Hematopoietic multipotent progenitor cell treated with erythropoietin and hydrocortisone succinate and interleukin-3 and kit ligand, for 17 days (in vitro differentiated cells): Measurements from ENCODE around the gene CAMTA1.
"Not testable (repeated sequence)": the region's sequence is repeated elsewhere in the genome, so short reads cannot be mapped to it uniquely, and the experiment has no call there.

Source experiments
- DNase-seq: peaks from one replicate; pipeline ENCODE4 v3.0.0-alpha.2; 2015; ENCODE audit warnings: low spot score

The CAMTA1 gene

DNA sequence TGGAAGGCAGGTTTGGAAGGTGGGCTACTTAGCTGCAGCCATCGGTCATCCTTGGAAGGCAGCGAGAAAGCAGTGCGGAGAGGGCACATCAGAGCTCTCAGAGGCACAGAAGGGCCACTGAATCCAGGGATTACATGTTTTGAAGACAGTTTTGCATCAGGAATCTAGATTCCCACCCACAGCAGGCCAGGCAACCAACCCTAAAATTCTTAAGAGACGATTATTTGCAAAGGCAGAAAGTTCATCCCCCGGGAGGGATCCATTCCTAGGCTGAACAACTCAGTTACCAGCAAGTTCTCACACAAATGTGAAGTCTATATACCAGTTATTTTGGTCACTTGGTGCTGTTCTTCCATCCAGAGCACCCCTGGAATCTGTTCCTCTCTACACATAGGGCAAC, 528.6 kb downstream of the CAMTA1 start:
- no peak for DNase-seq

DNA sequence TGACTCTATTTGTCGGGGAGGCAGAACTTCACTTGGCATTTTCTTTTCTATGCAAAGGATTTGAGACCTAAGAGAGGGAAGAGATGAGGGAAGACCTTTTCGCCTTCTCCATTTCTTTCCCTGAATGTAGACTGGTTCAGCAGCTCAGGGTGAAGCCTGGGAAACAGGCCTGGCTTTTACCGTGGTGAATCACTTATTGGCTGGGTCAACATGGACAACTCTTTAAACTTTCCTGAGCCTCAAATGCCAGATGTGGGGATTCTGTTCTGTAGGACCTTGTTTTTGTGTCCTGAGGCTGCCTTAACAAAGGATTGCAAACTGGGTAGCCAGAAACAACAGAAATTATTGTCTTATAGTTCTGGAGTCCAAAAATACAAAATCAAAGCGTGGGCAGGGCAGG, 530.1 kb downstream of the CAMTA1 start:
- DNase-seq: no peak

DNA sequence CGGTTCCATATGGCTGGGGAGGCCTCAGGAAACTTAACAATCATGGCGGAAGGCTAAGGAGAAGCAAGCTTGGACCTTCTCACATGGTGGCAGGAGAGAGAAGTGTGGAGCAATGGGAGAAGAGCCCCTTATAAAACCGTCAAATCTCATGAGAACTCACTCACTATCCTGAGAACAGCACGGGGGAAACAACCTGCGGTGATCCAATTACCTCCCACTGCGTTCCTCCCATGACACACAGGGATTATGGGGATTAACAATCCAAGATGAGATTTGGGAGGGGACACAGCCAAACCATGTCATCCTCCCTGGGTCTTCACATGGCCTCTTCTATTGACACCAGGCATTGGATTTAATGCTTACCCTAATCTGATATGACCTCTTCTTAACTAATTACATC, 530.7 kb downstream of the CAMTA1 start:
- DNase-seq: no peak

DNA sequence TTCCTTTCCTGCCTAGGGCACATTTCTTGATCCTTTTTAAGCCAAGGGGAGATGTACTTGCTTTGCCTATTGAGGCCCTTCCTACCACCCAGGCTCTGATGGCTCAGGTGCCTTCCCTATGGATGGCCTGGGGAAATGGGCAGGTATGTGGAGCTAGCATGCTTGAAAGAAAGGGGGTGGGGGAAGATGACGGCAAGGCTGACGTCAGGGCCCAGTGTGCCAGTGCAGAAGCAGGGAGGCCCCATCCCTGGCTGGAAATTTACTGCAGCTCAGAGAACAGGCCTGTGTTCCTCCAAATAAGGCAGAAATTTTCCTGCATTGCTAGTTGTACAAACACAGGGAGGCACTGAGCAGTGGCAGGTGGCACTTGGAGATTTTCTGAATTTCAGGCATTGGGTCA, 532.6 kb downstream of the CAMTA1 start:
- DNase-seq: no peak

DNA sequence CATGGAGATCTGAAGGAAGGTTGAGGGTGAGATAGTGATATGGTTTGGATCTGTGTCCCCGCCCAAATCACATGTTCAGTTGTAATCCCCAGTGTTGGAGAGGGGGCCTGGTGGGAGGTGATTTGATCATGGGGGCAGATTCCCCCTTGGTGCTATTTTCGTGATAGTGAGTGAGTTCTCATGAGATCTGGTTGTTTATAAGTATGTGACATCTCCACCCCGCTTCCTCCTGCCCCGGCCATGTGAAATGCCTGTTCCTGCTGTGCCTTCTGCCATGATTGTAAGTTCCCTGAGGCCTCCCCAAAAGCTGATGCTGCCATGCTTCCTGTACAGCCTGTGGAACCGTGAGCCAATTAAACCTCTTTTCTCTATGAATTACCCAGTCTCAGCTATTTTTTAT, 533.9 kb downstream of the CAMTA1 start:
- DNase-seq: no peak

DNA sequence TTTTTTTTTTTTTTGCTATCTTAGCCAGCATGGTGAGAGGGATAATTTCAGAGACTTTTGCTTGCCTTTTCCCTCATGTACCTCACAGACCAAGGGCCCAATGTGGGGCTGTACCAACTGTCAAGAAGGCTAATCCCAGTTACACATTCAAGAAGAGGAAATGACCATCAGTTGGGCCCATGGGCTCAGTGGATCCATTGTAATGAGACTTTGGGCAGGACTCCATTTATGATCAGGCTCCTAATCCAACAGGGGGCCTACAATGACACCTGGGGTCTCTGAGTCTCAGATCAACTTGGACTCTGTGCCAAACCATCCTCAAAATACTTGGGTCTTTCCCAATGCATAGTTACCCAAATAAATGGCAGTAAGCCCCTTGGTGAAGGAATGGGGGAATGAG, 535.4 kb downstream of the CAMTA1 start:
- no peak for DNase-seq

DNA sequence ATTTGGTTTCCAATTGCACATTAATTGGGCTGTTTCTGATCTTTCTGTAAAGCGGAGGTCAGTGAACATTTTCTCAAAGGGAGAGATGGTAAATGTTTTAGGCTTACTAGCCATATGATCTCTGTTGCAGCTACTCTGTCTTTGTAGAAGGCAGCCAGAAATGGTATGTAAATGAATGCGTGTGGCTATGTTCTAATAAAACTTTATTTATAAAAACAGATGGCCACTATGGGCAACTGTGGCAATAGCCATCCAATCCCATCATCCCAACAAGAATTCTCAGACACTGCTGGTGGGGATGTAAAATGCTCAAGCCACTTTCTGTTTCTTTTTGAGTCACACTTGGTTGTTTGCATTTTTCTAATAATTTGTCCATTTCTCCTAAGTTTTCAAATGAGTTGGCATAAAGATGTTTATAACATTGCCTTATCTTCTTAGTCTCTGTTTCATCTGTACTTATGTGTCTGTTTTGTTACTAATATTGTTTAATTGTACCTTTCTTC, 537.1 kb downstream of the CAMTA1 start:
- DNase-seq: no peak

DNA sequence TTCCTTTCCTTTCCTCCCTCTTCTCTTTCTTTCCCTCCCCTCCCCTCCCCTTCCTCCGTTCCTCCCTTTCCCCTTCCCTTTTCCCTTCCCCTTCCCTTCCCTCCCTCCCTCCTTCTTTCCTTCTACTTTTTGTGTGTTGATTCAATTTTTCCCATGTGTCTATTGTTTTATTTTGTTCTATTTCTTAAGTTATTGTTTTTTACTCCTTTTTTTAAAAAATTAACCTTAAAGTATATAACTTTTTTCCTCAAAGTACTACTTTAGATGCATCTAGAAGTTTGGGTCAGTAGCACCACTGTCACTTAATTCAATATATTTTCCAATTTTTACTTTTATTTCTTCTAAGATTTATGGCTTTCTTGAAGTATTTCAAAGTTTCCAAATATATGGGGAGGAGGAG, 537.7 kb downstream of the CAMTA1 start:
- DNase-seq: no peak

DNA sequence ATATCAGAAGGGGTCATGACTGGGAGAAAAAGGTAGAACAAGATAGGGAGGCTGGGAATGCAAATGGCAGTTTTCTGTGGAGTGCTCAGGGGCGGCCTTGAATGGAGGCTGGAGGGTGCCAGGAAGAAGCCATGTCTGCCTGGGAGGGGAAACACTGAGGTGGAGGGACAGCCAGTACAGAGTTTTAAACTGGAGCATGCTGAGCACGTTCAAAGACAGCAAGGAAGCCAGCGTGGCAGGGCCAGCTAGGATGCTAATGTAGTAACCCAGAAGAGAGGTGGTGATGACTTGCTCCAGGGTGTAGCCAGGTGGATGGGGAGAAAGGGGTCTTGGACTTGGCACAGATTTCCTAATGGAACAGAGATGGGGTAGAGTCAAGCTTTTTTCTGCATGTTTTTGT, 540.0 kb downstream of the CAMTA1 start:
- no peak for DNase-seq

DNA sequence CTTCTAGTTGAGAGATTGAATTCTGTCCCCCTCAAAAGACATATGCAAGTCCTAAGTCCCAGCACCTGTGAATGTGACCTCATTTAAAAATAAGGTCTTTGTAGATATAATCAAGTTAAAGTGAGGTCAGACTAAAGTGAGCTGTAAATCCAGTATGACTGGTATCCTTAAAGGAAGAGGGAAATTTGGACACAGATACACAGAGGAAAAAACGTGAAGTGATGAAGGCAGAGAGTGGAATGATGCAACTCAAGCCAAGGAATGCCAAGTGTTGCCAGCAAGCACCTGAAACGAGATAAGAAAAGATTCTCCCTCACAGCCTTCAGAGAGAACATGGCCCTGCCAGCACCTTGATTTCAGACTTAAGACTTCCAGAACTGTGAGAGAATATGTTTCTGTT, 541.1 kb downstream of the CAMTA1 start:
- DNase-seq: no peak

DNA sequence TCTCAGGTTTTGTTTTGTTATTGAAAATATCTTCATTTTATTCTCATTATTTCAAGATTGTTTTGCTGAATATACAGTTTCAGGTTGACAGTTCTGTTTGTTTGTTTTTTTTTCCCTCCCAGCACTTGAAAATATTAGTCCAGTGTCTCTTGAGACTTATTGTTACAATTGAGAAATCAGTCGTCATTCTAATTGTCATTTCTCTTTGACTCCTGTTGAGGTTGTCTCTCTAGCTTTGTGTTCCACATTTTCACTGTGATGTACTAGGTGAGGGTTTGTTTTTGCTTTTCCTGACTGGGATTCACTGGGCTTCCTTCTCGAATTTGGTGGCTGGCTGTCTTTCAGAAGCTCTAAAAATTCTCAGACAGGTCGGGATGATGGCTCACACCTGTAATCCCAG, 542.6 kb downstream of the CAMTA1 start:
- DNase-seq: no peak

DNA sequence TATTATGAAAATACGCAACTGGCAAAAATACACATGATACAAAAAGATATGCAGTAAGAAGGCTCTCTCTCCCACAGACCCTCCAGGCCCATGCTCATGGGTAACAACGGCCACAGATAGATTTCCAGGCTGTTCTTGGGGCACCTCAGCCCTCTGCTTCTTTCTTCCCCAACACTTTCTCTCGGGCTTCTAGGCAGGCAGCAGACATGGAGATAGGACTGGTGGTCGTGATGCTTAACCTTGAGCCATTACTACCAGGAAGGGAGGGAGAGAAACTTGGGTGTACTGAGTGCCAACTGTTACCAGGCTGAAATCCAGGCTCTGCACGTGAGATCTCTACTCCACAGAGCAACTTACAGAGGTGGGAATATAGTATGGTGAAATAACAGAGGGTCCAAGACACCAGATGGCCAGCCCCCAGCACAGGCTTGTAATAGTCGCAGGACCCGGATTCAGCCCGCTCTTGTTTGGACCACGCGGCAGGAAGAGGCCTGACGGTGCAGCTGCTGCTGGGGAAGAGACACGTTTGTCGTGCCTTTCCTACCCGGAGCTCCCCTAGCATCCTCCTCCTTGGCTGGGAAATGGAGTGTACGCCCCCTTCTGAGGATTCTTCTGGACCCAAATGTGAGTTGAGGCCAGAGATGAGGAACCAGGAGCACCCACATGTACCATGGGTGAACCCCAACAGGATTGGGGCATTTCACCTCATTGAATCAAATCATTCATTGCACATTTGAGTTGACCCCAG, 544.8 kb downstream of the CAMTA1 start:
- DNase-seq: no peak

DNA sequence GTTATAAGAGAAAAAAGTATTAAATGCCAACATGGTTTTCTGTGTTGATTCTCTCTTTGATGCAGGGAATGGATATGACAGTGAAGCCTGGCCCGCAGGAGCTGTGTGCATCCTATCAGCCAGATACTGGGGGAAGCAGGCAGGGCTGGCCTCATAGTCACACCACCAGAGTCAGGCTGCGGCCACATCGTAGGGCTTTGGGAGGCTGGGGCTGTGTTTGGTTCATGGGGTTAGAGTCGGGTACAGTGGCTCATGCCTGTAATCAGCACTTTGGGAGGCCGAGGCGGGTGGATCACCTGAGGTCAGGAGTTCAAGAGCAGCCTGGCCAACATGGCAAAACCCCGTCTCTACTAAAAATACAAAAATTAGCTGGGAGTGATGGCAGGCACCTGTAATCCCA, 545.5 kb downstream of the CAMTA1 start:
- not testable (repeated sequence) for DNase-seq

DNA sequence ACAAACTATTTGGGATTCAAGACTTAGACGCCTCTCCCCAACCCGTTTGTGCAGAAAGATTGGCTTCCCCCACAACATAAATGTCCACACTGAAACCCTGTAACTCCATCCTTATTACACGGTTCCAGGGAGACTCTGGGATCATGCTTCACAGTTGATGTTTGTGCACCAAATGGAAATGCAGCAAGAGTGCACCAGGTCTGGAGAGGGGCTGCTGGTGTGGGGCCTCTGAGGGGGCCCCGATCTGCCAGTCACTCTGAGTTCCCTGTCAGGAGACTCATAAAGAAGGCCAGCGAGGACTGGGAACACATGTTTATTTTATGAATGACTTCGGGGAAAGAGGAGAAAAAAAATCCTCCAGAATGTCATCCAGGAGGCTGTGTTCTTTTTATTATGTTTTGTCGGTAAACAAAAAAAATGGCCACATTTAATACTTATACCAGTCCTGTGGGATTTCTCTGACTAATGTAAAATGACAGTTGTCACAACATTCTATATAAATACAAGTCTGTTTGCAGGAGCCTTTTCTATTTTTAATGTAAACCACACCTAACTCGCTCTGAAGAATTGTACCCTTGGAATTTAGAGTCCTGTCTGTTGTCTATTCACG, 546.8 kb downstream of the CAMTA1 start:
- no peak for DNase-seq

DNA sequence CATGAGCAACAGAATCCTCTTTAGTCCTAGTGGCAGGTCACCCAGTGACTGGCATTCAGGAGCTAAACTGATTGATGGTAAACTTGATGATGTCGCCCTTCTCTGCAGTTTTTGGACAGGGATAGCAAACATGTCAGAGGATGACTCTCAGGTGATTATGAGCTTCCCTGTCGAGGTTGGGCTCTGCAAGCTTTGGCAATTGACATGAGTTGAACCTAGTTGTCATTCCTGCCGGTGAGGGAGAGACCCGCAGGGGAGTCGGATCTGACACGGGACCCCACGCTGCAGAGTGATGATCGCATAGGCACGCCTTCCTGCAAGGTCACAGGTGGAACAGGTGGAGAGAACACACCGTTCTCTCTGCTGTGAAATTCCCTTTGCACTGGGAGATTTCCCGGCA, 547.8 kb downstream of the CAMTA1 start:
- no peak for DNase-seq

DNA sequence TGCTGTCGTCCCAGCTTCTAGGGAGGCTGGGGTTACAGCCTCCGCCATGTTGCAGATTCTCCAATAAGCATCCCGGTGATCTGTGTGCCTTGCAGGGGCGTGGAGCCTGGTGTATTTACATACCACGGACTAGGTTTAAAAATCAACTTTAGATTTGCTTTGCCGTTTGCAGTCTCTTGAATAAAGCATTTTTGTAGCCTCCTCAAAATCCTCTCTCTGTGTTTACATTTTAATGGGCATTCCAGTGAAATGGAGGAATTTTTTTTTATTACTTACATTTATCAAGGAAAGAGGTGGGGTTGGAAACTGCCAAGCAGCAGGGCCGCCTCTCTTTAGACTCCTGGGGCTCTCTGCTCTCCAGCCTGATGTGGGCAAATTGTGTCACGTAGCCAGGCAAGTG, 548.4 kb downstream of the CAMTA1 start:
- DNase-seq: no peak

DNA sequence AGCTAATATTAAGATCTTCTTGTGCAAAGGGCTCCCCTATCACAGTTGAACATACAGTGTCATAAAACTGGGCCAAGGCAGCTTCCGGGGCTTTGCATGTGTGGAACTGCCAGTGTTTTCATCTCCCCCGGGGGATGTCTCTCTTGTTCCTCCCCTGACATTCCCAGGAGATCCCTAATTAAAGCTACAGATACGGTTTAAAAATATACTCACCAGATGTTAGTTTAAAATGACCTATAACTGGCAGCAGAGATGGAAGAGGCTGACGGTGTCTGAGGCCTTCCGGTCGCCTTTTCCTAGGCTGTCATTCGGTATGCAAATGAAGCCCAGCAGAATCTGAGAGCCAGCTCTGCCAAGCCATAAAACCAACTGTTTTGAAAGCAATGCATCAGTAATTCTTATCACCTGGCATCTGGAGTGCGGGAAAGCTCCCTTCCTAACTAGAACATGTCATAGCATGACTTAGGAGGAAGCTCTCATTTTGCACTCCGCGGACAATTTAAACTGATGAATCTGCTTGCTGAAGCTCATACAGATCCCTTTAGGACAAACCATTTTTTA, 549.3 kb downstream of the CAMTA1 start:
- no peak for DNase-seq

DNA sequence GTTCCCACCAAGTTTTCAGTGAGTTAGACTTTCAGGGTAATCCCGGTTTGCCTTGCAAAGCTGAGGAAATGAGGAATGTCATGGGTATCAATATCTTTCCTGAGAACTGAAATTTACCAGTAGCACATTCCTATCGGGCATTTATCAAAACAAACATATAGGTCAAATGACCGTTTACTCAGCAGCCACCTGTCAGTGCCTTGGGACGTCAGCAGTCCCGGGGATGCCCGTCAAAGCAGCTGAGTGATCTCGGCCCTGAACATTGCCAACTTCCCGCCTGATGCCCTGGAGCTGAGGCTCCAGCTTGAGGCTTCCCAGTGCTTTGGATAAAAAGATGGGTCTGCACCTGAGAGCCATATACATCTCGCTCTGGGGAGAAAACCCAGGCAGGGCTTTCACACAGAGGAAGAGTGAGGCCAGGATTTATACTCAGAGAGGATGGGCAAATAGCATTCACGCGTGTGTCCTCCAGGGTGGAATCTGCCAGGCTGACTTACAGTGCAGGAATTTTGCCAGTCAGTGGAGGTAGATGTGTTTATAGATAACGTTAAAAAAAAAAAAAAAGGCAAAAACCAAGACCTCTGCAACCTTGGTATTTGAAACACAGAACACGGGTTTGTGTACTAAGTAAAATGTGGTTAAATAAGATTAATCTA, 550.1 kb downstream of the CAMTA1 start:
- no peak for DNase-seq

DNA sequence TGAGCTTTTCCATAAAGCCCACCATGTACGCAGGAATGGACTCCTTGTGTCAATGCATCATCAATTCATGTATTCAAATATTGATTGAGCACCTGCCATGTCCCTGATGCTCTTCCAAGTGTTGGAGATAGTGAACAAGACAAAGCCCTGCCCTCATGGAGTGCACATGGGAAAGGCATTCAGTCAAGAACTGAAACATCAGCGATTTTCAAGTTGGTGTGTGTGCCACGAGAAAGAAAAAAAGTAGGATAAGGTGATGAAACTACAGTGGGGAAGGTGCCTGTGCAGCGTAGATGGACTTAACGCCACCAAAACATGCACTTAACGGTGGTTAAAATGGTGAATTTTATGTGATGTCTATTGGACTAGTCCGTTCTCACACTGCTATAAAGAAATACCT, 553.2 kb downstream of the CAMTA1 start:
- DNase-seq: no peak

DNA sequence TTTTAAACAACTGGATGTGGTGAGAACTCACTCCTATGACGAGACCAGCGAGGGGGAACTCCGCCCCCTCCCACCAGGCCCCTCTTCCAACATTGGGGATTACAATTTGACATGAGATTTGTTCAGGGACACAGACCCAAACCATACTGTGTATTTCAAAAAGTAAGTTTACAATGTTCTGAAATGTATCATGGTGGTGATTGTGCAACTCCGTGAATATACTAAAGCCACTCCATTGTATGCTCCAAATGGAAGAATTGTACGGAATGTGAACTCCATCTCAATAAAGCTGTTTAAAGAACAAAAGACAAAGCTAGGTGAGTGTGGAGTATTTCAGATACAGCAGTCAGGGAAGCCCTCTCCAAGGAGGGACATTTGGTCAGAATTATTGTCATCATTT, 553.8 kb downstream of the CAMTA1 start:
- no peak for DNase-seq

DNA sequence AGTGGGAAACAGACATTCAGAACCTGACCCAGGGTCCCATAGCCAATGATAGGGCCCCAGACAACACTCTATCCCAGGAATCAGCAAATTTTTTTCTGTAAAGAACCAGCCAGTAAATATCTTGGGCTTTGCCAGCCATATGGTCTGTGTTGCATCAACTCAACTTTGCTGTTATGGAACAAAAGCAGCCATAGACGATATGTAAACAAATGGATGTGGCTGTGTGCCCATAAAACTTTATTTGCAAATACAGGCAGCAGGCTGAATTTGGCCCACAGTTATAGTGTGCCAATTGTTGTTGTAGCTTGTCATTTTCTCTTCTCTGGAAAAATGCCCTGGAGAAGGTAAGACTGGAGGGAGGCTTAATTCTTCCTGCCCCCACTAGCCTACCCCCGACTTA, 554.7 kb downstream of the CAMTA1 start:
- no peak for DNase-seq

DNA sequence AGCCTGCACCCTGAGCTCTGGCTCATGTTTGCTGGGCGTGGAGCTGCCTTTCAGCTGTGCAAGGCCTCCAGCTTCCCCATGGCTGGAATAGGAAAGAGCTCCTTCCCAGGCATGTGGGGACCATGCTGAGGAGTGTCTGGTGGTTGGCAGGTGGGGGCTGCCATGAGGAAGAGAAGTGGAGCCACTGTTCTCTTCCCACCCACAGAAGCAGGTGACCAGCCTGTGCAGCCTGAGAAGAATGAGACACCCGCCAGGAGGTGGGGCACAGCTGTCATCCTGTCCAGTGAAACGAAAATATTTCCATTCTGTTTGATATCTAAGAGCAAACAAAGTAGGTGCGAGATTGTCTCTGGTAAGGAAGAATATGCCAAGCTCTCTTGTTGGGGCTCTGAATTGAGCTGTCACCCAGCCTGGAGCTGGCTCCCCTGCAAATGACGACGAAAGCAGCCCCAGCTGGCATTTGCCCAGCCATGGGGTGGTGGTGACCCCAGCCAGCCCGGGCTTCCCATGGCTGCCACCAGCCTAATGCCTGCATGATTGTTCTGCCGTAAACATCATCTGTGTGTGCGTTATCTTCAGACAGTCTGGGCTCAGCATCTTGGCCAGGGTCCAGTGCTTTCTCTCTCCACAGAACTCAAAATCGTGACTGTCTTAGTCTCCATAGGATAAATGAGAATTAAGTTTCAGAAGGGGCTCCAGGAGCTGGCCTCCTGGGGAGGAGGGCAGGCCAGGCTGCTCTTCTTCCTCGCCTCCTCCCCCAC, 556.1 kb downstream of the CAMTA1 start:
- no peak for DNase-seq
